AG04449 (cell line): ENCODE measurements around the gene MAST4.

ENCODE experiments used
- CTCF ChIA-PET: fragments of 350-600 bp; formaldehyde crosslinking; extraction: SDS; loops from one replicate; lab custom pipeline; 2021; ENCODE audit warnings: antibody characterized with exemption; lab: Yijun Ruan, JAX
- POLR2A ChIA-PET: fragments of 400-600, 350-600 bp; formaldehyde crosslinking; extraction: SDS; loops from one replicate; lab custom pipeline; 2020; ENCODE audit warnings: antibody characterized with exemption, inconsistent platforms; lab: Yijun Ruan, JAX
- DNase-seq: peaks from one replicate; pipeline ENCODE4 v3.0.0-alpha.2; 2010; ENCODE audit warnings: low read depth, low spot score
- H3K4me3 ChIP-seq: 2 replicates; pipeline ENCODE4 v1.5.1; 2011; ENCODE audit warnings: low read depth, mild to moderate bottlenecking, control low read depth, low read length
- CTCF ChIP-seq: IDR thresholded peaks from one replicate; pipeline ENCODE4 v1.5.1; 2011; ENCODE audit warnings: mild to moderate bottlenecking, moderate library complexity, low read length, control low read depth, inconsistent platforms; ENCODE audit not compliant: insufficient read depth; ENCODE audit errors: missing control alignments

The MAST4 gene

GRCh38 chr5:66841264-66841663, 245.1 kb downstream of the MAST4 start:
- DNase-seq: no peak
- ChIA-PET POLR2A (no interaction called here), CTCF (interaction anchor here (2.4 kb wide), 1 partner anchor 11 kb away, joined by 10 read pairs; no protein-coding TSS in a partner anchor)
- no peak overlapping the region for H3K4me3 ChIP-seq
- TF ChIP-seq CTCF: no peak

DNA sequence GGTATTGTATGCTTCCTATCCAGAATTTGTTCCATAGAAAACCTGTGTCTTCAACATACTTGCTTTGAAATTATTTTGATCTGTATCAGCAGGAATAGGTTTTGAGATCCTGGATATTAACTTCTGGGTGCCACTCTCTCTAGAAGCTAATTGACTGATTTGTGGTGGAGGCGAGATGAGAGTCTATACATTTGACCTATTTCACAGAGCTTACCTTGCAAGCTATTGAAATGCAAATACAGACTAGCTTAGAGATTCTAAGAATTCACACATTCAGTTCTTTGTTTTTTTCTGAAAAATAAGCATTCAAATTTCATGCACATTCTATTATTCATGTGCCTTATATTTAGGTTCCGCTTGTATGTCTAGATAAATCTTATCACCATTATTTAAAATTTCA, 246.3 kb downstream of the MAST4 start:
- ChIA-PET POLR2A (no interaction called here), CTCF (no interaction called here)
- no peak for TF ChIP-seq CTCF
- no peak overlapping the region for H3K4me3 ChIP-seq
- DNase-seq: no peak

- CTCF ChIA-PET: no interaction called here
- POLR2A ChIA-PET: no interaction called here
Observed at GRCh38 chr5:66843065-66843464, 246.9 kb downstream of the MAST4 start.

DNA sequence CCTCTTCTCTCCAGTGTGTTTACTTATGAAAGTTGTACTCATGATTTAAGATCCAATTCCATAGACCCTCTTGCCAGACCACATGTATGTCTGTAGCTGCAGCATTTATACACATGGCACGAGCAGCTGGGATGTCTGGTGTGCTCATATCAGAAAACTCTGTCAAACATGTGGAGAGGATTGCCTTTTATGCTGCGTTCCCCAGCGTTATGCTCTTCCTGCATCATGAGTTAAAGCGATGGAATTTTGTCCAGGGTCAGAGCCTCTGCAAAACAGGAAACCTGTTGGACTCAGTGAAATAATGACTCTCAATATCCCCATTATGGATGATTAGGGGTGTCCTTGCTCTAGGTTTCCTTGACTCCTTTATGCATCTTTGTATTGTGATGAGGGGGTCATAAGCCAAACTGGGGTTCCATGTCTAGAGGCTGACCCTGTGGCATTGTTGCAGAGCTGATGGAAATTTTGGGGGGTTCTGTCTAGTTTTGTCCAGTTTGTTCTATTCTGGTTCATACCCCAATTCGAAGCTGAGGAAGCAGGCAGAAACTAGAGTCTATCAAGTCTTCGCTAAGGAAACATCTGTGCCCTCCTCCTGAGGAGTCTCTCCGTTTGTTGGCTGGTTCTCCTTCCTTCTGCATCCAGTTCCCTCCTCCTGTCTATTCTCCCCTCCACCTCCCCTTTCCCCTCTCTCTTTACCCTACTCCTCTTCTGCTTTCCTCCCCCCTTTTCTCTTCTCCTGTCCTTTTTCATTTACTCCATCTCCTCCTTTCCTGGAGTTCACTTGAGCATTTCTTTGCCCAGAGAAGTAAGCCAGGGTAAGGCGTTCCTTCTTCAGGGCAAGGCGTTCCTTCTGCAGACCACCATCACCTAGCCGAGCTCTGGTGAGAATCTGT, 252.8 kb downstream of the MAST4 start:
- ChIA-PET POLR2A (interaction anchor here (0.7 kb wide), 1 partner anchor 371 kb away, joined by 3 read pairs; no protein-coding TSS in a partner anchor), CTCF (interaction anchor here (1.1 kb wide), 1 partner anchor 82 kb away, joined by 3 read pairs; no protein-coding TSS in a partner anchor)
- no peak for DNase-seq
- no peak for TF ChIP-seq CTCF
- no peak overlapping the region for H3K4me3 ChIP-seq

More at GRCh38 chr5:66843065-66843464, 246.9 kb downstream of the MAST4 start:
- no peak overlapping the region for H3K4me3 ChIP-seq
- TF ChIP-seq CTCF: no peak
- DNase-seq: no peak

- no peak overlapping the region for H3K4me3 ChIP-seq
- no peak for TF ChIP-seq CTCF
- ChIA-PET POLR2A (no interaction called here), CTCF (interaction anchor here (1.0 to 1.1 kb wide), 2 partner anchors 82 to 543 kb away, joined by 3 read pairs; no protein-coding TSS in a partner anchor)
- no peak for DNase-seq
Observed at GRCh38 chr5:66849803-66850202, 253.6 kb downstream of the MAST4 start.
